Psoas muscle (tissue), 8 donors: Measurements from ENCODE around the gene CCDC57. TPM values are rescaled to one million over a fixed set of nuclear protein-coding genes. Genes with fewer than 3 reads are reported as not detected.

Experiments
- ATAC-seq, 4 donors: fragments of 200-7000 bp; cut with Tn5 transposase; one replicate each; pipeline ENCODE4 v1.9.1; 2020; ENCODE audit warnings: moderate library complexity in 3 of 4, mild to moderate bottlenecking in 2 of 4
- DNase-seq, 2 donors: peaks; one replicate each; pipeline ENCODE4 v3.0.0-alpha.2; 2020
- H3K27ac ChIP-seq: fragments of 200-600 bp; one replicate; pipeline ENCODE4 v1.8.0; 2022
- H3K27me3 ChIP-seq, 3 donors: fragments of 200-600 bp in 1 of 3; one replicate each; pipeline versions ENCODE4 v1.6.1 to v1.8.0; 2013 to 2022; ENCODE audit warnings: low read length in 2 of 3, mild to moderate bottlenecking in 2 of 3, moderate library complexity in 1 of 3; ENCODE audit not compliant: insufficient read depth in 3 of 3
- H3K36me3 ChIP-seq, 2 donors: fragments of 200-600 bp in 1 of 2; one replicate each; pipeline versions ENCODE4 v1.6.1 to v1.8.0; 2013 to 2022; ENCODE audit warnings: low read depth in 1 of 2, mild to moderate bottlenecking in 1 of 2, moderate library complexity in 1 of 2; ENCODE audit not compliant: insufficient read depth in 1 of 2
- H3K4me1 ChIP-seq: fragments of 200-600 bp; one replicate; pipeline ENCODE4 v1.8.0; 2022
- H3K4me3 ChIP-seq: fragments of 200-600 bp; one replicate; pipeline ENCODE4 v1.8.0; 2022; ENCODE audit warnings: mild to moderate bottlenecking
- H3K9me3 ChIP-seq: fragments of 200-600 bp; one replicate; pipeline ENCODE4 v1.8.0; 2022
- WGBS, 3 donors: extraction: QIAGEN DNeasy Blood & Tissue Kit; methylation state at CpG; one replicate each; pipeline versions ENCODE4 v1.1.6 to v1.1.7; 2013; 5-methylcytosine and 5-hydroxymethylcytosine counted together
- intact Hi-C, 2 donors: fragments of 100-400 bp; cut with DNase I; formaldehyde crosslinking; loops; one replicate each; pipeline versions ENCODE4 v1.11.0 to v1.14.2; 2022
- polyA plus RNA-seq, 3 donors: library from polyadenylated mRNA; stranded (reverse); fragments of 200-250 nt; gene quantifications; one replicate each; pipeline ENCODE4 v1.2.3, GENCODE V29; 2013
- total RNA-seq, 4 donors: library from RNA; stranded (reverse); fragmentation: NEBNext Ultra II Directional in 2 of 4; extraction: Animal tissue kit (Norgen Biotek cat#: 25700) in 2 of 4; gene quantifications; one replicate each; pipeline versions ENCODE4 v1.2.1 to v1.2.4, GENCODE V29; 2021 to 2023
- TF ChIP-seq, protein P1 (sequence below): fragments of 200-600 bp; IDR thresholded peaks from one replicate; pipeline ENCODE4 v1.8.0; 2022; ENCODE audit warnings: antibody characterized with exemption
- donor health status: healthy with polysubstance abuse.
- donor health status: DM: no; HTN: no; CAD: no; lungs with moderate emphysema.
- donor health status: Bipolar disorder and iron deficiency.
- donor health status: healthy.
- donor health status: DM: yes; HTN: yes; CAD: no.
- donor health status: DM: no; HTN: no; CAD: no.
- donor health status: DM: no; HTN: no; CAD: no.
- donor health status: DM: yes; HTN: yes; CAD: no.

The CCDC57 gene
- total and polyA plus RNA-seq, 7 donors = 7.2 to 15.3 (median 11.1) TPM

DNA sequence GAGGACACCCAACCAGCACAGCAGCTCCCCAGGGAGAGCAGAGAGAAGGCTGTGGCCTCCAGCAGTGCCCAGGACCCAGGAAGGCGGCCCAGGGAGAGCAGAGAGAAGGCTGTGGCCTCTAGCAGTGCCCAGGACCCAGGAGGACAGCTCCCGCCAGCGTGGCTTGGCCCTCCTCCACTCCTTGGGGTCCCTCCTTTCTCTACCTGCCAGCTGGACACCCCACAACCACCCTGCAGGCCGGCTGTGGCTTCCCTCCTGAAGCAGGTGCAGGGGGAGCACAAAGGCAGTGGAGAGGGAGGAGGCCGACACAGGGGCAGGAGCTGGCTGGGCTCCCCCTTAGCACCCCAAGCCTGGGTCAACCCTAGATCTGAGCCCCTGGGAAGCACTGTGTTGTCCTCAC lies 60.5 kb downstream of the CCDC57 start:
- WGBS, 3 donors = 83 to 89% (median 87%) methylated on average over 5 of the region's 5 CpGs
- intact Hi-C loops = loop anchor here (2.0 to 5.0 kb wide), 3 partner anchors 45 to 190 kb away; partner anchors contain the start of genes NOTUM (in 2 of the 2) and RAC3 (in 1 of the 2)
- H3K36me3 ChIP-seq = no peaks in the 10 kb centered on the region

DNA sequence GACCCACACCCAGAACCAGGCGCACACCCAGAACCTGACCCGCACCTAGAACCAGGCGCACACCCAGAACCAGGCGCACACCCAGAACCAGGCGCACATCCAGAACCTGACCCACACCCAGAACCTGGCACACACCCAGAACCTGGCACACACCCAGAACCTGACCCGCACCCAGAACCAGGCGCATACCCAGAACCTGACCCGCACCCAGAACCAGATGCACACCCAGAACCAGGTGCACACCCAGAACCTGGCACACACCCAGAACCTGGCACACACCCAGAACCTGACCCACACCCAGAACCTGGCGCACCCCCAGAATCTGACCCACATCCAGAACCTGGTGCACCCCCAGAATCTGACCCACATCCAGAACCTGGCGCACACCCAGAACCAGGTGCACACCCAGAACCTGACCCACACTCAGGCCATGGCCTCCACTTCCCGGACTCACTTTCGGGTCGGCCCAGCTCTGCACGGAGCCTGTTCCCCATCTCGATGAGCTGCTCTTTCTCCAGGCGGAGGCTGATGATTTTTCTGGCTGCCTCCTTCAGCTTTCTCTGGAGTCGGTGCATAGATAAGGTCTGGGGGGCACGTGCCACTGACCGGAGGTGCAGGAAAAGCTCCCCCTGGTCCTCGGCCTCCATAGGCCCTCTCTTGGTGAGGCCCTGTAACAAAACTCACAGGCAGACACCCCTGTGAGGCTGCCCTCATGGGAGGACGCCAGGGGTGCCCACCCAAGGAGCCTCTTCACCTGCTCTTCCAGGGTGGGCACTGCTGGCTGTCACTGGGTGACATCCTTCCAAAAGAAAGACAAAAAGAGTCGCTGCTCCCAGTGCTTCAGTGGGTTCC lies 61.3 kb downstream of the CCDC57 start:
- peak overlapping the region; percentile 36 for H3K27ac ChIP-seq
- ATAC-seq = no peak

More for the DNA sequence above, 60.5 kb downstream of the CCDC57 start:
- Histone ChIP-seq H3K27me3 (no peaks in the 10 kb centered on the region), H3K27ac (peak overlapping the region; percentile 36), H3K4me3 (no peak overlapping the region), H3K9me3 (no peaks in the 10 kb centered on the region), H3K4me1 (peaks cover 12% of the 10 kb centered on the region)
- ATAC-seq (peak in 1 of 4 donors; percentile 4), DNase-seq (no peak)
- TF ChIP-seq, protein P1, sequence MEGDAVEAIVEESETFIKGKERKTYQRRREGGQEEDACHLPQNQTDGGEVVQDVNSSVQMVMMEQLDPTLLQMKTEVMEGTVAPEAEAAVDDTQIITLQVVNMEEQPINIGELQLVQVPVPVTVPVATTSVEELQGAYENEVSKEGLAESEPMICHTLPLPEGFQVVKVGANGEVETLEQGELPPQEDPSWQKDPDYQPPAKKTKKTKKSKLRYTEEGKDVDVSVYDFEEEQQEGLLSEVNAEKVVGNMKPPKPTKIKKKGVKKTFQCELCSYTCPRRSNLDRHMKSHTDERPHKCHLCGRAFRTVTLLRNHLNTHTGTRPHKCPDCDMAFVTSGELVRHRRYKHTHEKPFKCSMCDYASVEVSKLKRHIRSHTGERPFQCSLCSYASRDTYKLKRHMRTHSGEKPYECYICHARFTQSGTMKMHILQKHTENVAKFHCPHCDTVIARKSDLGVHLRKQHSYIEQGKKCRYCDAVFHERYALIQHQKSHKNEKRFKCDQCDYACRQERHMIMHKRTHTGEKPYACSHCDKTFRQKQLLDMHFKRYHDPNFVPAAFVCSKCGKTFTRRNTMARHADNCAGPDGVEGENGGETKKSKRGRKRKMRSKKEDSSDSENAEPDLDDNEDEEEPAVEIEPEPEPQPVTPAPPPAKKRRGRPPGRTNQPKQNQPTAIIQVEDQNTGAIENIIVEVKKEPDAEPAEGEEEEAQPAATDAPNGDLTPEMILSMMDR = no peak

DNA sequence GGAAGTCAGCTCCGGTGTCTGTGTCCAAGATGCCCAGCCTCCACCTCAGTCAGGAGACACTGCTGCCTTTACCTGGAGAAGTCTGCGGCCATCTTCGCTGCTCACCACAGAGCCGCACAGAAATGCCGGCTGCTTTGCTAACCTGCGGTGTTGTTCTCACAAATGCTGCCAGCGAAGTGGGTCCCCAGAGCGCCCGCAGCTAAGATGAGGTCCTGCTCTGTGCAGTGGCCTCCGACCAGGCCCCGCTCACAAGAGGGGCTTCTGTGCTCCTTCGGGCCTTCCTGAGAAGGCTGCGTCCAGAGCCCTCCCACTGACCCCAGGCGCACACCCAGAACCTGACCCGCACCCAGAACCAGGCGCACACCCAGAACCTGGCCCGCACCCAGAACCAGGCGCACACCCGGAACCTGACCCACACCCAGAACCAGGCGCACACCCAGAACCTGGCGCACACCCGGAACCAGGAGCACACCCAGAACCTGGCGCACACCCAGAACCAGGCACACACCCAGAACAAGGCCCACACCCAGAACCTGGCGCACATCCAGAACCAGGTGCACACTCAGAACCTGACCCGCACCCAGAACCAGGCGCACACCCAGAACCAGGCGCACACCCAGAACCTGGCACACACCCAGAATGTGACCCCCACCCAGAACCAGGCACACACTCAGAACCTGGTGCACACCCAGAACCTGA lies 63.1 kb downstream of the CCDC57 start:
- Histone ChIP-seq H3K9me3 (no peaks in the 10 kb centered on the region), H3K27ac (no peak overlapping the region), H3K36me3 (no peaks in the 10 kb centered on the region), H3K27me3 (no peaks in the 10 kb centered on the region), H3K4me3 (no peak overlapping the region), H3K4me1 (peaks cover 12% of the 10 kb centered on the region)
- TF ChIP-seq, protein P1 = no peak
- ATAC-seq (no peak), DNase-seq (no peak)
- WGBS, 3 donors = 89 to 94% (median 92%) methylated on average over 26 to 27 of the region's 27 CpGs
- intact Hi-C loops = loop anchor here (5.0 kb wide), 2 partner anchors 42 to 187 kb away; partner anchors contain the start of gene NOTUM (in 2 of the 2)

More for the DNA sequence above, 61.3 kb downstream of the CCDC57 start:
- intact Hi-C loops = loop anchor here (5.0 kb wide), 2 partner anchors 44 to 189 kb away; partner anchors contain the start of gene NOTUM (in 2 of the 2)
- TF ChIP-seq, protein P1 = no peak
- no peak overlapping the region for H3K4me3 ChIP-seq
- H3K27me3 ChIP-seq = no peaks in the 10 kb centered on the region
- no peak for DNase-seq
- H3K4me1 ChIP-seq = peaks cover 12% of the 10 kb centered on the region
- H3K36me3 ChIP-seq = no peaks in the 10 kb centered on the region
- WGBS, 3 donors = 88 to 92% (median 91%) methylated on average over 19 to 22 of the region's 22 CpGs
- H3K9me3 ChIP-seq = no peaks in the 10 kb centered on the region

DNA sequence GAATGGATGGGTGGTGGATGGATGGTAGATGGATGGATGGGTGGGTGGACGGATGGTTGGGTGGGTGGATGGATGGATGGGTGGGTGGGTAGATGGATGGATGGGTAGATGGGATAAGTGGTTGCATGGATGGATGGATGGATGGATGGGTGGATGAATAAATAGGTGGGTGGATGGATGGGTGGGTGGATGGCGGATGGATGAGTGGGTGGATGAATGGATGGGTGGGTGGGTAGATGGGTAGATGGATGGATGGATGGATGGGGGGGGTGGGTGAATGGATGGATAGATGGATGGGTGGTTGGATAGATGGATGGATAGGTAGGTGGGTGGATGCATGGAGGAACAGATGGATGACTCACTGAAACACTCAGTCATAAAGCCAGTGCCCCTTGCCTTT lies 63.6 kb downstream of the CCDC57 start:
- no peak overlapping the region for H3K27ac ChIP-seq
- no peaks in the 10 kb centered on the region for H3K36me3 ChIP-seq
- WGBS, 3 donors = 87 to 94% (median 94%) methylated on average over 2 of the region's 2 CpGs
- TF ChIP-seq, protein P1 = no peak
- peaks cover 12% of the 10 kb centered on the region for H3K4me1 ChIP-seq
- no peaks in the 10 kb centered on the region for H3K27me3 ChIP-seq
- DNase-seq (no peak), ATAC-seq (no peak)
- intact Hi-C loops = no loop called here
- H3K9me3 ChIP-seq = no peaks in the 10 kb centered on the region
- no peak overlapping the region for H3K4me3 ChIP-seq
